HUES48 (cell line): ENCODE data around the gene PLXDC1.

Experiments used
- H3K27ac ChIP-seq: one replicate; pipeline ENCODE4 v1.7.0; 2013; ENCODE audit warnings: low read depth, low read length, inconsistent platforms
- H3K27me3 ChIP-seq: 2 replicates; pipeline ENCODE4 v1.6.1; 2013; ENCODE audit warnings: mild to moderate bottlenecking, low read length; ENCODE audit not compliant: control insufficient read depth, insufficient read depth
- H3K36me3 ChIP-seq: 2 replicates; pipeline ENCODE4 v1.6.1; 2013; ENCODE audit warnings: low read length; ENCODE audit not compliant: control insufficient read depth, insufficient read depth
- H3K4me1 ChIP-seq: 2 replicates; pipeline ENCODE4 v1.6.1; 2013; ENCODE audit warnings: mild to moderate bottlenecking, low read length; ENCODE audit not compliant: control insufficient read depth, insufficient read depth
- H3K4me3 ChIP-seq: 2 replicates; pipeline ENCODE4 v1.5.1; 2013; ENCODE audit warnings: mild to moderate bottlenecking, low read depth, low read length
- H3K9ac ChIP-seq: 2 replicates; pipeline ENCODE4 v1.6.1; 2013; ENCODE audit warnings: mild to moderate bottlenecking, low read depth, low read length, moderate library complexity
- H3K9me3 ChIP-seq: 2 replicates; pipeline ENCODE4 v1.6.1; 2013; ENCODE audit warnings: low read length; ENCODE audit not compliant: control insufficient read depth, insufficient read depth

The PLXDC1 gene

GRCh38 chr17:39096508-39097149 is 54.8 kb downstream of the PLXDC1 start:
- Histone ChIP-seq H3K9ac (no peak overlapping the region), H3K4me1 (peaks cover 12% of the 10 kb centered on the region)

GRCh38 chr17:39095309-39095686 is 56.1 kb downstream of the PLXDC1 start:
- H3K27me3 ChIP-seq: no peaks in the 10 kb centered on the region
- no peak overlapping the region for H3K9ac ChIP-seq
- H3K4me1 ChIP-seq: peaks cover 12% of the 10 kb centered on the region

More at GRCh38 chr17:39096508-39097149, 54.8 kb downstream of the PLXDC1 start:
- H3K4me3 ChIP-seq: no peak overlapping the region
- H3K27ac ChIP-seq: no peak overlapping the region
- no peaks in the 10 kb centered on the region for H3K27me3 ChIP-seq
- no peaks in the 10 kb centered on the region for H3K36me3 ChIP-seq
- H3K9me3 ChIP-seq: no peaks in the 10 kb centered on the region

GRCh38 chr17:39094607-39095308 is 56.7 kb downstream of the PLXDC1 start:
- Histone ChIP-seq H3K27me3 (no peaks in the 10 kb centered on the region), H3K4me1 (peaks cover 12% of the 10 kb centered on the region), H3K4me3 (no peak overlapping the region), H3K27ac (no peak overlapping the region), H3K9ac (no peak overlapping the region), H3K9me3 (no peaks in the 10 kb centered on the region), H3K36me3 (no peaks in the 10 kb centered on the region)

More at GRCh38 chr17:39095309-39095686, 56.1 kb downstream of the PLXDC1 start:
- H3K27ac ChIP-seq: no peak overlapping the region
- no peaks in the 10 kb centered on the region for H3K9me3 ChIP-seq
- H3K36me3 ChIP-seq: no peaks in the 10 kb centered on the region
- H3K4me3 ChIP-seq: no peak overlapping the region

GRCh38 chr17:39092692-39093230 is 58.7 kb downstream of the PLXDC1 start:
- Histone ChIP-seq H3K4me3 (no peak overlapping the region), H3K36me3 (no peaks in the 10 kb centered on the region), H3K4me1 (peaks cover 7% of the 10 kb centered on the region; the same call in 1 of the 2 replicates), H3K9me3 (no peaks in the 10 kb centered on the region), H3K9ac (no peak overlapping the region), H3K27me3 (no peaks in the 10 kb centered on the region), H3K27ac (no peak overlapping the region)

GRCh38 chr17:39090908-39091665 is 60.4 kb downstream of the PLXDC1 start:
- no peaks in the 10 kb centered on the region for H3K27me3 ChIP-seq
- H3K4me3 ChIP-seq: no peak overlapping the region
- H3K4me1 ChIP-seq: peaks cover 7% of the 10 kb centered on the region; the same call in 1 of the 2 replicates
- H3K36me3 ChIP-seq: no peaks in the 10 kb centered on the region
- no peak overlapping the region for H3K9ac ChIP-seq
- no peak overlapping the region for H3K27ac ChIP-seq
- no peaks in the 10 kb centered on the region for H3K9me3 ChIP-seq

GRCh38 chr17:39090400-39090799 is 61.0 kb downstream of the PLXDC1 start:
- H3K9me3 ChIP-seq: no peaks in the 10 kb centered on the region
- no peaks in the 10 kb centered on the region for H3K27me3 ChIP-seq
- H3K36me3 ChIP-seq: no peaks in the 10 kb centered on the region
- no peak overlapping the region for H3K9ac ChIP-seq
- H3K27ac ChIP-seq: no peak overlapping the region
- H3K4me3 ChIP-seq: no peak overlapping the region
- peaks cover 7% of the 10 kb centered on the region; the same call in 1 of the 2 replicates for H3K4me1 ChIP-seq

GRCh38 chr17:39084558-39084957 is 66.9 kb downstream of the PLXDC1 start:
- Histone ChIP-seq H3K36me3 (no peaks in the 10 kb centered on the region), H3K27ac (no peak overlapping the region), H3K4me1 (peaks cover 8% of the 10 kb centered on the region), H3K9me3 (no peaks in the 10 kb centered on the region), H3K27me3 (no peaks in the 10 kb centered on the region), H3K9ac (no peak overlapping the region), H3K4me3 (no peak overlapping the region)

- Histone ChIP-seq H3K36me3 (no peaks in the 10 kb centered on the region), H3K9ac (no peak overlapping the region)
Measured at GRCh38 chr17:39083270-39083669, 68.2 kb downstream of the PLXDC1 start.

GRCh38 chr17:39082482-39082881 is 69.0 kb downstream of the PLXDC1 start:
- Histone ChIP-seq H3K27me3 (no peaks in the 10 kb centered on the region), H3K4me3 (no peak overlapping the region), H3K9ac (no peak overlapping the region), H3K27ac (no peak overlapping the region), H3K36me3 (no peaks in the 10 kb centered on the region), H3K9me3 (no peaks in the 10 kb centered on the region), H3K4me1 (peaks cover 8% of the 10 kb centered on the region)

More at GRCh38 chr17:39083270-39083669, 68.2 kb downstream of the PLXDC1 start:
- Histone ChIP-seq H3K27me3 (no peaks in the 10 kb centered on the region), H3K4me1 (peaks cover 8% of the 10 kb centered on the region), H3K4me3 (no peak overlapping the region), H3K9me3 (no peaks in the 10 kb centered on the region), H3K27ac (no peak overlapping the region)

- no peaks in the 10 kb centered on the region for H3K36me3 ChIP-seq
- H3K27me3 ChIP-seq: no peaks in the 10 kb centered on the region
- no peak overlapping the region for H3K9ac ChIP-seq
- H3K4me3 ChIP-seq: no peak overlapping the region
- H3K9me3 ChIP-seq: no peaks in the 10 kb centered on the region
- H3K4me1 ChIP-seq: peaks cover 8% of the 10 kb centered on the region
- H3K27ac ChIP-seq: no peak overlapping the region
Measured at GRCh38 chr17:39081851-39082250, 69.6 kb downstream of the PLXDC1 start.
